HepG2 (cell line): ENCODE measurements around the gene MARS1. TPM values are rescaled to one million over a fixed set of nuclear protein-coding genes. Genes with fewer than 3 reads are reported as not detected.

Source experiments
- ATAC-seq: fragments of 200-7000 bp; cut with Tn5 transposase; 3 replicates; pipeline ENCODE4 v1.9.1; 2020; ENCODE audit warnings: mild to moderate bottlenecking, moderate library complexity
- BruUV-seq: library from RNA; stranded (reverse); fragments of 400-500 nt; replicated peaks from 2 replicates; lab custom pipeline; 2021; lab: Mats Ljungman, UMichigan
- CTCF ChIA-PET: fragments of 300-600 bp; formaldehyde crosslinking; extraction: SDS; loops from one replicate; lab custom pipeline; 2021; ENCODE audit warnings: low total read pairs, inconsistent platforms, low intra/inter-chr PET ratio; lab: Yijun Ruan, JAX
- POLR2A ChIA-PET: fragments of 350-600 bp; sonication (Branson Sonifier 250); formaldehyde crosslinking; loops from one replicate; lab custom pipeline; 2020; ENCODE audit warnings: antibody characterized with exemption, inconsistent platforms; lab: Yijun Ruan, JAX
- DNase-seq: peaks from one replicate; pipeline ENCODE4 v3.0.0-alpha.2; 2015; ENCODE audit warnings: low spot score
- FAIRE-seq: peaks from 3 replicates; lab custom pipeline; 2011; peaks lifted over from hg19 to GRCh38; lab: Jason Lieb, UNC
- H2AFZ ChIP-seq: one replicate; pipeline ENCODE4 v1.6.1; 2011; ENCODE audit warnings: low read length, inconsistent platforms
- H3K27ac ChIP-seq: fragments of 300-600 bp; 3 replicates; pipeline ENCODE4 v1.8.0; 2011; ENCODE audit warnings: mixed run types, mild to moderate bottlenecking, mixed read lengths, low read length, inconsistent platforms; ENCODE audit not compliant: insufficient read depth; ENCODE audit errors: extremely low read length
- H3K27me3 ChIP-seq, 2 experiments: fragments of 200-600 bp in 1 of 2; 2 replicates in 1 of 2; 3 replicates in 1 of 2; pipeline versions ENCODE4 v1.6.0 to v1.8.0; 2011; ENCODE audit warnings: low read length in 2 of 2, mild to moderate bottlenecking in 2 of 2, moderate library complexity in 2 of 2, inconsistent platforms in 1 of 2; ENCODE audit not compliant: insufficient read depth in 2 of 2, control insufficient read depth in 1 of 2
- H3K36me3 ChIP-seq, 2 experiments: fragments of 200-600 bp in 1 of 2; replicated peaks in 1 of 2; 2 replicates in 1 of 2; 3 replicates in 1 of 2; pipeline versions ENCODE4 v1.5.1 to v1.8.0; 2011; ENCODE audit warnings: low read length in 2 of 2, inconsistent platforms in 1 of 2; ENCODE audit not compliant: insufficient read depth in 2 of 2, control insufficient read depth in 1 of 2
- H3K4me1 ChIP-seq: 2 replicates; pipeline ENCODE4 v1.5.1; 2012; ENCODE audit warnings: low read length, inconsistent platforms; ENCODE audit not compliant: insufficient read depth
- H3K4me2 ChIP-seq: 2 replicates; pipeline ENCODE4 v1.6.0; 2011; ENCODE audit warnings: low read depth, low read length, inconsistent platforms
- H3K4me3 ChIP-seq, 3 experiments: fragments of 200-600 bp in 1 of 3; sonication (generic), shearing (Covaris generic) in 1 of 3; replicated peaks in 1 of 3; 2 replicates each; pipeline ENCODE4 v1.5.1; 2011 to 2016; ENCODE audit warnings: low read length in 3 of 3, inconsistent platforms in 2 of 3, low read depth in 2 of 3, mild to moderate bottlenecking in 2 of 3, control low read depth in 1 of 3, mixed read lengths in 1 of 3; ENCODE audit not compliant: insufficient read depth in 1 of 3
- H3K79me2 ChIP-seq: one replicate; pipeline ENCODE4 v1.6.1; 2011; ENCODE audit warnings: low read length, inconsistent platforms; ENCODE audit not compliant: insufficient read depth
- H3K9ac ChIP-seq: 2 replicates; pipeline ENCODE4 v1.6.0; 2011; ENCODE audit warnings: mild to moderate bottlenecking, low read depth, low read length, inconsistent platforms; ENCODE audit not compliant: insufficient read depth
- H3K9me3 ChIP-seq: 2 replicates; pipeline ENCODE4 v1.5.1; 2012; ENCODE audit warnings: mild to moderate bottlenecking, low read length
- H4K20me1 ChIP-seq: 2 replicates; pipeline ENCODE4 v1.6.0; 2011; ENCODE audit warnings: inconsistent platforms, mild to moderate bottlenecking, low read length, moderate library complexity; ENCODE audit not compliant: insufficient read depth
- PHF8 ChIP-seq: sonication (generic); formaldehyde crosslinking; IDR thresholded peaks from 2 replicates; pipeline ENCODE4 v1.5.0; 2020; ENCODE audit warnings: missing genetic modification reagents
- TSC22D2 ChIP-seq: sonication (generic); formaldehyde crosslinking; IDR thresholded peaks from 2 replicates; pipeline ENCODE4 v1.5.1; 2020; ENCODE audit warnings: missing genetic modification reagents, mild to moderate bottlenecking, borderline replicate concordance
- ZNF670 ChIP-seq: sonication (generic); formaldehyde crosslinking; IDR thresholded peaks from 2 replicates; pipeline ENCODE4 v1.8.0; 2022; ENCODE audit warnings: mild to moderate bottlenecking, missing genetic modification reagents, borderline replicate concordance
- ZSCAN21 ChIP-seq: sonication (generic); formaldehyde crosslinking; IDR thresholded peaks from 2 replicates; pipeline ENCODE4 v1.8.0; 2022; ENCODE audit warnings: mild to moderate bottlenecking, missing genetic modification reagents, moderate library complexity, borderline replicate concordance
- WGBS: methylation state at CpG from one replicate; pipeline ENCODE4 v1.1.6; 2017; ENCODE audit warnings: low lambda C conversion rate; 5-methylcytosine and 5-hydroxymethylcytosine counted together
- in situ Hi-C: cut with HindIII; loops from 2 replicates; pipeline ENCODE4 v1.10.0; 2017; ENCODE audit warnings: low pct_unique_long_range_greater_than_20kb; ENCODE audit not compliant: extremely low pct_ligation_motif_present
- intact Hi-C: fragments of 100-400 bp; cut with micrococcal nuclease; formaldehyde crosslinking; loops from one replicate; pipeline ENCODE4 v1.10.0; 2022; ENCODE audit not compliant: unreplicated experiment
- polyA plus RNA-seq, 8 experiments: library from polyadenylated mRNA; depleted of rRNA in 3 of 8; stranded (reverse) in 7 of 8; unstranded in 1 of 8; fragments of >200 nt; fragmentation: Illumina TruSeq in 4 of 8; extraction: Trizol in 4 of 8; gene quantifications; 2 replicates each; pipeline versions ENCODE4 v1.2.1 to v1.2.3, GENCODE V29; 2011 to 2016; ENCODE audit warnings: low read depth in 4 of 8, missing spikeins in 1 of 8, mixed read lengths in 1 of 8; ENCODE audit not compliant: insufficient read depth in 1 of 8
- total RNA-seq, 5 experiments: library from RNA; depleted of rRNA; stranded (reverse); fragments of >200 nt; fragmentation: Illumina TruSeq; extraction: Trizol; gene quantifications; 2 replicates each; pipeline ENCODE4 v1.2.3, GENCODE V29; 2016; ENCODE audit warnings: low read depth in 1 of 5
- TF ChIP-seq, protein P1 (sequence below): sonication (generic); formaldehyde crosslinking; IDR thresholded peaks from 2 replicates; pipeline ENCODE4 v1.5.0; 2020; ENCODE audit warnings: missing genetic modification reagents

Gene MARS1
- total and polyA plus RNA-seq, 2 of the 13 experiments (the other 11 are each of a cell fraction or from before 2014, with no cell fraction given), result 115 to 181 TPM

DNA sequence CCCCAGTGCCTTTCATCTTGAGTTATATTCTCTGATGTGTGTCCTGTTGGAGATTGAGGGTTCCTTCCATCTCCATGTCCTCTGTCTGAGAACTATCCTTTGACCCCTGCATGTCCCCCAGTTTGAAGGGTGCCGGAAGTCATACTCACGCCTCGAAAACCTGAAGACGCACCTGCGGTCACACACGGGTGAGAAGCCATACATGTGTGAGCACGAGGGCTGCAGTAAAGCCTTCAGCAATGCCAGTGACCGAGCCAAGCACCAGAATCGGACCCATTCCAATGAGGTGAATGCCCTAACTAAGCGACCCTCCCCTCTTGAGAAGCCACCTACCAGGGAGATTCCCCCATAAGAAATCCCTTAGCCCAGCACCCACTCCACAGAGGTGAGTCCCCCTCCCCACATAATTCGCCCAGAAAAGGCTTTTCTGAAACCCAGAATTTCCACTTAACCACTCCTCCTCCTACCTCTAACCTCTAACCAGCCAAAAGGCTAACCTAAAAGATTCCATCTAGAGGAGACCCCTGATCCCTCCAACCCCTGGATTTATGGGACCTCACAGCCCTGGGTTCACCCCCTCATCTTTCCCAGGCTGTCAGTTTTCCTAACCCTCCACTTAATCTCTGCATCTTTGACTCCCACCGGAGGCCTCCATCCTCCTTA lies 20.5 kb upstream of the MARS1 start (continued):
- no peak for TF ChIP-seq PHF8 (CRISPR knock-in tag)

DNA sequence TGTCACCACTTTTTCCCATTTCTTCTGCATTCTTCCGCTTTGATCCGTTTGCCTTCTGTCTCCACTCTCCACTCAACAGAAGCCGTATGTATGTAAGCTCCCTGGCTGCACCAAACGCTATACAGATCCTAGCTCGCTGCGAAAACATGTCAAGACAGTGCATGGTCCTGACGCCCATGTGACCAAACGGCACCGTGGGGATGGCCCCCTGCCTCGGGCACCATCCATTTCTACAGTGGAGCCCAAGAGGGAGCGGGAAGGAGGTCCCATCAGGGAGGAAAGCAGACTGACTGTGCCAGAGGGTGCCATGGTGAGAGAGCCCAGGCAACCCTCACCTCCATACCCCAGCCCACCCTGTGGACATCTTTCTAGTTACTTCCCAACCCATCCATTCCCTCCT lies 20.0 kb upstream of the MARS1 start:
- H3K9ac ChIP-seq, result no peak overlapping the region
- 50% methylated on average over 11 of the region's 11 CpGs for WGBS
- peaks cover 35% of the 10 kb centered on the region for H3K4me1 ChIP-seq
- H4K20me1 ChIP-seq, result no peaks in the 10 kb centered on the region
- H3K27me3 ChIP-seq, result peaks cover 0 to 48% of the 10 kb centered on the region in 2 experiments; a peak in 3 of 5 replicates
- no peaks in the 10 kb centered on the region for H3K36me3 ChIP-seq
- no TSS peak for BruUV-seq
- H3K4me3 ChIP-seq, result no peak overlapping the region
- no peak for ATAC-seq
- no peak overlapping the region for H2AFZ ChIP-seq
- no peak overlapping the region for H3K27ac ChIP-seq
- no peaks in the 10 kb centered on the region for H3K79me2 ChIP-seq
- TF ChIP-seq TSC22D2 (CRISPR knock-in tag), result no peak
- TF ChIP-seq ZSCAN21 (CRISPR knock-in tag), result no peak
- no peak for TF ChIP-seq ZNF670 (CRISPR knock-in tag)
- TF ChIP-seq, protein P1, sequence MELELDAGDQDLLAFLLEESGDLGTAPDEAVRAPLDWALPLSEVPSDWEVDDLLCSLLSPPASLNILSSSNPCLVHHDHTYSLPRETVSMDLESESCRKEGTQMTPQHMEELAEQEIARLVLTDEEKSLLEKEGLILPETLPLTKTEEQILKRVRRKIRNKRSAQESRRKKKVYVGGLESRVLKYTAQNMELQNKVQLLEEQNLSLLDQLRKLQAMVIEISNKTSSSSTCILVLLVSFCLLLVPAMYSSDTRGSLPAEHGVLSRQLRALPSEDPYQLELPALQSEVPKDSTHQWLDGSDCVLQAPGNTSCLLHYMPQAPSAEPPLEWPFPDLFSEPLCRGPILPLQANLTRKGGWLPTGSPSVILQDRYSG, result no peak
- TF ChIP-seq, all 625 proteins: peak for 0
- Histone ChIP-seq H3K4me2 (no peak overlapping the region), H3K9me3 (no peaks in the 10 kb centered on the region)
- in situ Hi-C loops, result no loop called here
- POLR2A ChIA-PET, result no interaction called here
- FAIRE-seq (no peak), DNase-seq (no peak)
- intact Hi-C loops, result no loop called here
- CTCF ChIA-PET, result no interaction called here
